Measurements from ENCODE around the gene VPS37B. TPM values are rescaled to one million over a fixed set of nuclear protein-coding genes. Genes with fewer than 3 reads are reported as not detected.
"Not testable (repeated sequence)": the region's sequence is repeated elsewhere in the genome, so short reads cannot be mapped to it uniquely, and the experiment has no call there.

The VPS37B gene
- total RNA-seq, 4 donors from 2014 or later, result 49.5 to 92.8 (median 58.4) TPM

DNA sequence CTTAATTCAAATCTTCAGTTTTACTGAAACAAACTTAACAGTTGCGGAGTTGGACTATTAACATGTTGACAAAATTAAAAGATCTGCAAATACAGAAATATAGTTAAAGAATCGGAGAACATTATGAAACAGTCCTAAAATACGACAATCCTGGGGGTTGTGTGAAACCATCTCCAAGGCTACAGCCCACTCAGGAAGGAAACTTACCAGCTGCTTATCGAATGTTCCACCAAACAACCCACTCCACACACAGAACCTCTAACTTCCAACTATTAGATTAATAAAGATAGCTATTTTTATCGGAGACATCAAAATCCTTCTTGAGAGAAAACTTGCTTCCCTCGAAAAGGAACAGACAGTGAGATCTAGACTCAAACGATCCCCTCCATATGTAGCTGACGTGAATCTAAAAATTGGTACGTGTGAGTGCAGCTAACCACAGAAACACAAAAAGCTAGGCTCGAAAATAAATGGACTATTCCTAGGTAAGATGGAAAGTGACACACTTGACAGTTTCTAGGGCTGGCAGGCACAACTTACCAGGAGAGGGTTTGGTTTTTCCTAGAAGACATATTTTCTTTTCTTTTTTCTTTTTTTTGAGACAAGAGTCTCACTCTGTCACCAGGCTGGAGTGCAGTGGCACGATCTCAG, 12.9 kb downstream of the VPS37B start:
- TF ChIP-seq POLR2A (IDR thresholded peaks at IDR 0.05), result no peak
- TF ChIP-seq, protein P1, sequence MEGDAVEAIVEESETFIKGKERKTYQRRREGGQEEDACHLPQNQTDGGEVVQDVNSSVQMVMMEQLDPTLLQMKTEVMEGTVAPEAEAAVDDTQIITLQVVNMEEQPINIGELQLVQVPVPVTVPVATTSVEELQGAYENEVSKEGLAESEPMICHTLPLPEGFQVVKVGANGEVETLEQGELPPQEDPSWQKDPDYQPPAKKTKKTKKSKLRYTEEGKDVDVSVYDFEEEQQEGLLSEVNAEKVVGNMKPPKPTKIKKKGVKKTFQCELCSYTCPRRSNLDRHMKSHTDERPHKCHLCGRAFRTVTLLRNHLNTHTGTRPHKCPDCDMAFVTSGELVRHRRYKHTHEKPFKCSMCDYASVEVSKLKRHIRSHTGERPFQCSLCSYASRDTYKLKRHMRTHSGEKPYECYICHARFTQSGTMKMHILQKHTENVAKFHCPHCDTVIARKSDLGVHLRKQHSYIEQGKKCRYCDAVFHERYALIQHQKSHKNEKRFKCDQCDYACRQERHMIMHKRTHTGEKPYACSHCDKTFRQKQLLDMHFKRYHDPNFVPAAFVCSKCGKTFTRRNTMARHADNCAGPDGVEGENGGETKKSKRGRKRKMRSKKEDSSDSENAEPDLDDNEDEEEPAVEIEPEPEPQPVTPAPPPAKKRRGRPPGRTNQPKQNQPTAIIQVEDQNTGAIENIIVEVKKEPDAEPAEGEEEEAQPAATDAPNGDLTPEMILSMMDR (IDR thresholded peaks at IDR 0.05), result no peak
- Histone ChIP-seq H3K4me1 (peaks cover 0 to 69% (median 18%) of the 10 kb centered on the region in 4 donors), H3K27me3 (no peaks in the 10 kb centered on the region), H3K36me3 (no peaks in the 10 kb centered on the region), H3K9me3 (no peaks in the 10 kb centered on the region), H3K27ac (no peak overlapping the region), H3K4me3 (no peak overlapping the region)
- no peak for DNase-seq

DNA sequence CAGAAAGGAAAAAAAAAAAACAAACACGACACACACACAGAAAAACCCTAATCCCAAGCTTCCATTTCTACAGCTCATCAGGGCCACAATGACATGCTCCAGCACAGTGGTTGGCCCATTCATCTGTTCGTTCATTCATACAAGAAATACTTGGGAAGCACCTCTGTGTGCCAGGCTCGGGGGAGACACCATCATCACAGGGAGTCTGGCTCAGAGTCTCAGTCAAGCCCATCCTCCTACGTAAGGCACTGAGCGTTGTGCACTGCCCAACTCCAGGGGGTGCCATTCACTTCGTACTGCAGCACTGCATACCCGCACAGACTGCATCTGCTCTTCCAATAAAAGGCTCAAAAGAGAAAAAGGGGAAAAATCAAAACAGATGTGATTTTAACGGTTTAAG, 15.3 kb downstream of the VPS37B start:
- Histone ChIP-seq H3K4me1 (peaks cover 0 to 58% (median 4%) of the 10 kb centered on the region in 4 donors), H3K9me3 (no peaks in the 10 kb centered on the region), H3K27ac (no peak overlapping the region), H3K4me3 (no peak overlapping the region), H3K36me3 (no peaks in the 10 kb centered on the region), H3K27me3 (no peaks in the 10 kb centered on the region)
- TF ChIP-seq, protein P1 (IDR thresholded peaks at IDR 0.05), result peak in 3 of 6 experiments; percentile 10 to 35 (median 33)
- TF ChIP-seq POLR2A (IDR thresholded peaks at IDR 0.05), result no peak
- DNase-seq, result no peak

DNA sequence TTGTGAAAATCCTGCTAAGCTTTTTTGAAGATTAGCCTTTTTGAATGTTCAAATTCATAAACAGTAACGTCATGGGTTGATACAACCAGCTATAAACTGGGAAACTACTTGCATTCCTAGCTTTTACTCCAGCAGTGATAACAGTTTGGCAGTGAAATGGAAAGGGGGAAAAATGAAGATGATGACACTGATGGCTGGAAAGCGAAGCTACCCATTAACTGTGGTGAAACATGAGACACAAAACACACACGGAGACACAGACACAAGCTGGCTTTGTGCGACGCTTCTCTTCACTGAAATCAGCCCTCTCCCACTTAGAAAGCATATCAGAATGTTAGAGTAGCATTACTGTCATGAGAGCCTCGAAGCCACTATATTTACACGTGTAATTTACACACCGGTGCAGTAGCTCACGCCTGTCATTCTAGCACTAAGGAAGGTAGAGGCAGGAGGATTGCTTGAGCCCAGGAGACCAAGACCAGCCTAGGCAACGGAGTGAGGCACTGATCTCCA, 15.7 kb downstream of the VPS37B start:
- no peak for DNase-seq

DNA sequence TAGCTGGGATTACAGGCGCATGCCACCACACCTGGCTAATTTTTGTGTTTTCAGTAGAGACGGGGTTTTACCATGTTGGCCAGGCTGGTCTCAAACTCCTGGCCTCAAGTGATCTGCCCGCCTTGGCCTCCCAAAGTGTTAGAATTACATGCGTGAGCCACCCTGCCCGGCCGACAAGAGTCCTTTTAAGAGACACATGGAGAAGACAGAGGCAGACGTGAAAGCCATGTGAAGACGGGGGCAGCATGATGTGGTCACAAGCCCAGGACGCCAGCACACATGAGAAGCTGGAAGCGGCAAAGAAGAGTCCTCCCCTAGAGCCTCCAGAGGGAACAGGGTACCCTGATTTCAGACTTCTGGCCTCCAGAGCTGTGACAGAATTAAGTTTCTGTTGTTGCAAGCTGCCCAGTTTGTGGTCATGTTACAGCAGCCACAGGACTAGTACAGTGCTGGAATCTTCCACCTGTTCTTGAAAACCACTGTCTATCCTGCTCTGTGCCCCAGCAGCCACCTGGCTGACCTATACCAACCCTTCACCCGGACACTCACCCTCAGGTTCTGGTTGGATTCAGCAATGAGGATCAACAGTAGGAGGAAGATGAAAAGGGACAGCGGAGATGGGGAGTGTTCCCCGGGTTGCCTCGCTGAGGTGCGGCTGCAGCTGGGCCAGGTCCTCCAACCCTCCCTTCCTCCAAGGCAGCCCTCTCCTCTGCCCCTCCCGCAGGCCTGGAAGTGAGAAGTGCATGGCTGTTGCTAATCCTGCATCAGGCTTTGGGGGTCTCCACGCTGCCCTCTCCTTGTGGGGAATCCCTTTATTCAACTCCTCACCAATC, 16.9 kb downstream of the VPS37B start:
- peak in 1 of 3 donors; percentile 47 for DNase-seq
- no peak for TF ChIP-seq POLR2A (IDR thresholded peaks at IDR 0.05)
- TF ChIP-seq, protein P1 (IDR thresholded peaks at IDR 0.05), result no peak
- H3K4me1 ChIP-seq, result peaks cover 0 to 56% (median 1%) of the 10 kb centered on the region in 4 donors

More for the DNA sequence above, 15.7 kb downstream of the VPS37B start:
- no peak overlapping the region for H3K4me3 ChIP-seq
- no peaks in the 10 kb centered on the region for H3K9me3 ChIP-seq
- H3K4me1 ChIP-seq, result peaks cover 0 to 62% (median 4%) of the 10 kb centered on the region in 4 donors
- no peak for TF ChIP-seq POLR2A (IDR thresholded peaks at IDR 0.05)
- TF ChIP-seq, protein P1 (IDR thresholded peaks at IDR 0.05), result no peak
- no peaks in the 10 kb centered on the region for H3K36me3 ChIP-seq
- no peak overlapping the region for H3K27ac ChIP-seq
- H3K27me3 ChIP-seq, result no peaks in the 10 kb centered on the region

DNA sequence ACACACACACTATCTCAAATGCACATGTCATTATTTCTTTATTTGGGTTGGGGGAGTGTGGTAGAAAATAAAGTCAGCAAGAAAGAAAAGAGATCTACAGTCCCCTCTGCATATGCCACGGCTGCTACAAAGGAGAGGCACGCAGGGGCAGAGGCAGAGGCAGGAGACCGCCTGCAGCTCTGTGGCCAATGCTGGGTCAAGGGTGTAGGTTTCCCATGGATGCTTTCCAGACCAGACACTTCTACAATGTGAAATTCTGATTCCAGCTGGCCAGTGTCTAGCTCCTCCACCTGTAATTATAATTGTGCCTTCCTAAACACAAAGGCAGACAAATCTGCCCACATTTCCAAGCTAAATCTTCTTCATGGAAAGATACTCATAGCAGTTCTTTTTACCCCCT, 19.2 kb downstream of the VPS37B start:
- no peak for DNase-seq

More for the DNA sequence above, 16.9 kb downstream of the VPS37B start:
- no peaks in the 10 kb centered on the region for H3K27me3 ChIP-seq
- H3K4me3 ChIP-seq, result no peak overlapping the region
- no peaks in the 10 kb centered on the region for H3K36me3 ChIP-seq
- H3K27ac ChIP-seq, result peak overlapping the region in 2 of 4 donors; percentile 1 to 27
- no peaks in the 10 kb centered on the region for H3K9me3 ChIP-seq

DNA sequence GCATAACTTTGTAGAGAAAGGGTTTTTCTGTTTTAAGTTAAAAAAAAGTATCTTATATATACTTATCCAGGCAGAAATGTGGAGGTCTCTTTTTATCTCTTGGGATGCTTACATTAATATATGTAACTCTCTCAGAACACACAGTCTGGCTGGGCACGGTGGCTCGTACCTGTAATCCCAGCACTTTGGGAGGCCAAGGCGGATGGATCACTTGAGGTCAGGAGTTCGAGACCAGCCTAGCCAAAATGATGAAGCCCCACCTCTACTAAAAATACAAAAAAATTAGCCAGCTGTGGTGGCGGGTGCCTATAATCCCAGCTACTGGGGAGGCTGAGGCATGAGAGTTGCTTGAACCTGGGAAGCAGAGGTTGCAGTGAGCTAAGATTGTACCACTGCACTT, 19.6 kb downstream of the VPS37B start:
- not testable (repeated sequence) for H3K4me3 ChIP-seq, H3K27me3 ChIP-seq, DNase-seq, H3K9me3 ChIP-seq, H3K36me3 ChIP-seq
- H3K4me1 ChIP-seq, result peaks cover 3 to 59% (median 12%) of the 10 kb centered on the region in 4 donors
- peak overlapping the region in 1 of 4 donors; percentile 45 for H3K27ac ChIP-seq

More for the DNA sequence above, 19.2 kb downstream of the VPS37B start:
- no peaks in the 10 kb centered on the region for H3K27me3 ChIP-seq
- no peak overlapping the region for H3K4me3 ChIP-seq
- H3K27ac ChIP-seq, result peak overlapping the region in 1 of 4 donors; percentile 27
- peaks cover 0 to 59% (median 9%) of the 10 kb centered on the region in 4 donors for H3K4me1 ChIP-seq
- no peaks in the 10 kb centered on the region for H3K36me3 ChIP-seq
- no peaks in the 10 kb centered on the region for H3K9me3 ChIP-seq
- no peak for TF ChIP-seq POLR2A (IDR thresholded peaks at IDR 0.05)
- TF ChIP-seq, protein P1 (IDR thresholded peaks at IDR 0.05), result no peak
